Inferior parietal cortex (tissue), 1 donor: ENCODE data around the gene LGR6.
A peak's percentile ranks its signal among the peaks of the same experiment; 100 is the strongest.
"Not testable (repeated sequence)": the region's sequence is repeated elsewhere in the genome, so short reads cannot be mapped to it uniquely, and the experiment has no call there.

Source experiments
- DNase-seq: peaks from one replicate; pipeline ENCODE4 v3.0.0-alpha.2; 2016; ENCODE audit errors: extremely low spot score

LGR6 gene

DNA sequence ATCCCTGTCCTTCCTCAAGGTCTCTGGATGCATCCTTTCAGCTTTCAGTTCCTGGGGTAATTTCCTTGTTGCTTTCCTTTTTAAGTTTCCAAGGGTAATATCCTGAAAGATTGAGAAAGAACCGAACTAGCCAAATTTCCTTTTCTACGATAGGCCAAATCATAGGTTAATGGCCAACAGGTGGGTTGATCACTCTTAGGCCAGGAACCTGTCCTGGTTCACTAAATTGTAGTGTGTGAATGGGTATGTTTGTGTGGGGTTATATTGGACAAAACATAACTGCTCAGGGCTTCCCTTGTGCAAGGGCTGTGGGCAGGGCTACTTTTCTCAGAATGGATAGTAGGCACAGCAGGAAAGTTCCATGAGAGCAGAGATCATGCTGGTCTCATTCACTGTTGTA is 131.0 kb downstream of the LGR6 start:
- no peak for DNase-seq

GRCh38 chr1:202329891-202330290 is 136.3 kb downstream of the LGR6 start:
- DNase-seq: no peak

DNA sequence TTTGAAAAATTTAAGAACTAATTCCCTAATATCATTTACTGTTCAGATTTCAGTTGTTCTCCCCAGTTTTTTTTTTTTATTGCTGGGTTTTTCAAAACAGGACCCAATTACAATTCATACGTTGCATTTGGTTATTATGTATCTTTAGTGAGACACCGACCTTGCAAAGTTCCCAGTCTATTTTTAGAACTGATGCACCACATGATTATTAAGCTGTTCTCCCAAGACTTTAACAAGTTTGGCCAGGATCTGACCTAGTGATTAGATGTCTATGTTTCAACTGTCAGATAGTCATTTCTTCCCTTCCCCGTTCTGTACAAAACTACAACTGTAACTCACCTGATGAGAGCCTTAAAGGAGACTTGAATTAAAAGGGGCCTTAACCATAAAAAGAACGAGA is 140.3 kb downstream of the LGR6 start:
- DNase-seq: no peak

- peak; percentile 80 for DNase-seq
These were observed 150.2 kb downstream of the LGR6 start for GRCh38 chr1:202343652-202344349.

DNA sequence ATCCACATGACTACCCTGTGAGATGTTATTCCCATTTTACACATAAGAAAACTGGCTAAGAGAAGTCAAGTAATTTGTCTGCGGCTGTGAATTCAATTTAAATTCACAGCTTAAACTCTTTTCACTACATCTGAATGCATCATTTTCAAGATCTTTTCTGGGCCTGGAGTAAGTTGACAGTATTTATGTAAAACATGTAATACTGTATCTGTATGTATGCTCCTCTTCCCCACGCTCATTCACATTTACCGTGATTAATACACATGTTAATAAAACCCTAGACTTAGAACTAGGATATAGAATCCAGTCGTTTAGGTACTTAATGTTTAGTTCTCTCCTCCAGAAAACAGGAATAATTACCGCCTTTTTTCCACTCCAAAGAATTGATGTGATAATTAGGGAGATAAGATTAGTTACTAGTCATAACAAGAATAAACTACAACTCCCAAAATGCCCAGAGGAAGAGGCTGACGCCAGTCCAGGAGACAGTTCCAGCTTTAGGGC is 154.5 kb downstream of the LGR6 start:
- DNase-seq: no peak

DNA sequence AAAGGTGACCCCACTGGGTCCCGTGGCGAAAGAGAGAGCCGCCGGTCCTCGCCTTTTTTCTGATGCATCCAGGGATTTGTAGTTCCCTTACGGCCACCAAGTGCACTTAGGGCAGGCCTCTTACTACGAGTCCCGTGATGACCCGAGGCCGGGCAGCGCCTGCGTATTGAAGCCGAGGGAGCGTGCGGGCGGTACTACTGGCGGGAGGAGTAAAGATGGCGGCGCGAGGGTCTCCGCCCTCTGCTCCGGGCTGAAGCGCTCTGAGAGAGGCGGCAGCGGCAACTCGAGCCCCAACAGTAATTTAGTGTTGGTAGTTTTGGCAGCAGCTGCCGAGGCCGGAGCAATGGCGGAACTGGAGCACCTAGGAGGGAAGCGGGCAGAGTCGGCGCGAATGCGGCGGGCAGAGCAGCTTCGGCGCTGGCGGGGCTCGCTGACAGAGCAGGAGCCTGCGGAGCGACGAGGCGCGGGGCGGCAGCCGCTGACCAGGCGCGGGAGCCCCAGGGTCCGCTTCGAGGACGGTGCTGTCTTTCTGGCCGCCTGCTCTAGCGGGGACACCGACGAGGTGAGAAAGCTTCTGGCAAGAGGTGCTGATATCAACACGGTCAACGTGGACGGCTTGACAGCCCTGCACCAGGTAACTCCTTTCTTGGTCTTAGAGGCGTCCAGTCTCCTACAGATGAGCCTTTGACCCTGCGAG is 155.1 kb downstream of the LGR6 start, which contains the start of gene PPP1R12B:
Gene PPP1R12B, plus strand, starts transcription at position 191 of the 697 bp plus-strand sequence. Its CDS starts 153 bp downstream, at position 344.
- DNase-seq: peak; percentile 99

GRCh38 chr1:202349206-202349928 is 155.8 kb downstream of the LGR6 start:
- peak; percentile 54 for DNase-seq

DNA sequence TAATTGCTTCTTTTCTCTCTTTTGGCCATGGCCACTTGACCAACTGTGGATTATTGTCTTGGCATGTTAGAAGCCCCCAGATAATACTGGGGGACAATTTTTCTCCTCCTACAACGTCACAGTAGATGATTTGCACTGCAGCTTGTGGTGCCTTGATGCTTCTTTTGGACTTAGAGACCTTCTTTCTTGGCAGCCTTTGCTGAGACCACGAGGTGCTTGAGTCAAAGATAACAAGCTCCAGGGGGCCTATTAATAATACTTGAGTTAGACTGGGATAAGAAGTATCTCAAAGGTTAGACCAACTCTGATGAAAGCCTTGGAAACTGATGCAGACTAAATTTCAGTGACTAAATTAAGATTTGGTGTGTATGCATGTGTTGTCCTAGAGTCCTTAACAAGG is 158.1 kb downstream of the LGR6 start:
- no peak for DNase-seq

- DNase-seq: not testable (repeated sequence)
These were observed 159.1 kb downstream of the LGR6 start for GRCh38 chr1:202352583-202353197.

DNA sequence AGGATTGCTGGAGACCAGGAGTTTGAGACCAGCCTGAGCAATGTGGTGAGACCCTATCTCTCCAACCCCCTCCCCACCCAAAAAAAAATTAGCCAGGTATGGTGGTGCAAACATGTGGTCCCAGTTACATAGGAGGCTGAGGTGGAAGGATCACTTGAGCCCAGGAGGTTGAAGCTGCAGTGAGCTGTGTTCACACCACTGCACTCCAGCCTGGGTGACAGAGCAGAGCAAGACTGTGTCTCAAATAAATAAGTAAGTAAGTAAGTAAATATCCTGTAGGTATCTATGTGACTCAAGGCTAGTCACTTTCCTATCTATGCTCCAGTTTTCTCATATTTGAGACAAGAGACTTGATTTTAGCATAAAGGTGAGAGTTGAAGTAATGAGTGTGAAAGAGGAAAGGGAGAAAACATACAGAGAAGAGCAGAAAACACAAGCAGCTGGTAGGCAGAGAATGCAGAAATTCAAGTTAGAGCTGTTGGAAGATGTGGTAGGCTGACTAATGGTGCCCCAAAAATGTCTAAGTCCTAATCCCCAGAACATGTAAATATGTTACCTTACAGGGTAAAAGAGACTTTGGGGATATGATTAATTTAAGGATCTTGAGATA is 162.4 kb downstream of the LGR6 start:
- DNase-seq: no peak

DNA sequence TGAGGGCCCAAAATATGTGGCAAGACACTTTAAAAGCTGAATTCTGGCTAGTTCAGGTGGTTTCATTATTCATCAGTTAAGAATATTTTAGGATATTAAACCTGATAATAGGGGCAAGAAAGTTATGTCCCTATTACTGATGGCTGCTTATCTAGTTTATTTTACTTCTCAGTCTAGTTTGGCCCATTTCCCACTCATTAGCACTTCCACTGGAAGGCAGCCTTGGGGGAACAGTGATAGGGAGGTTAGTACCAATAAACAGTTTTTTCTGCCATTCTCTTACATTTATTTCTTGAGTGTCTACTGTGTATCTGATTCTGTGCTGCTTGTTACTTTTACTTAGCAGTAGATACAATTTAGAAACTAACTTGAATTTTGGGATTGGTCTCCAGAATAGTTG is 163.9 kb downstream of the LGR6 start:
- DNase-seq: no peak

GRCh38 chr1:202361224-202361623 is 167.6 kb downstream of the LGR6 start:
- no peak for DNase-seq

- DNase-seq: no peak
These were observed 168.1 kb downstream of the LGR6 start for GRCh38 chr1:202361701-202362100.

- DNase-seq: no peak
These were observed 168.6 kb downstream of the LGR6 start for GRCh38 chr1:202362212-202362611.

DNA sequence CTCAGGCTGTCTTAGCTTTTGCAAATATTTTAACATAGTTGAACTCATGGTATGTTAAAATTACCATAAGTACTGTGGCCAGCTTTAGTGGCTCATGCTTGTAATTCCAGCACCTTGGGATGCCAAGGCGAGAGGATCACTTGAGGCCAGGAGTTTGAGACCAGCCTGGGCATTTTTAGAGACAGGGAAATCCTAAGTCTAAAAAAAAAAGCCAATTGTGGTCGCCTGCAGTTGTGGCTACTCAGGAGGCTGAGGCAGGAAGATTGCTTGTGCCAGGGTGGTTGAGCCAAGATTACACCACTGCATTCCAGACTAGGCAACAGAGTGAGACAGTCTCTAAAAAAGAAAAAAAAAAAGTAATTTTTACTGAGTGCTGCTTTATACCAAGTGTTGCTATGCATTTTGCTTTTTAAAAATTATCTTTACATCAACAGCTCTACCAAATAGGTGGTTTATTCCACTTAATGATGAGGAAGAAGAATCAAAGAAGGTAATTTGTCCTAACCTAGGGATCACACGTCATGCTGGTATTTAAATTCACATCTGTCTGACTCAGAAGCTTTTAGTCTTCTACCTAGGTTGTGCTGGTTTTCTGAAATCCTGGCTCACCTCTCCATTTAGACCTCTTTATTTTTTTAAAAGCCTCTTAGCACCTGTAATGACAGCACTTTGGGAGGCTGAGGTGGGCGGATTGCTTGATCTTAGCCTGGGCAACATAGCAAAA is 171.7 kb downstream of the LGR6 start:
- DNase-seq: no peak

GRCh38 chr1:202367271-202367670 is 173.7 kb downstream of the LGR6 start:
- DNase-seq: peak; percentile 63
